Measurements from ENCODE around the gene SCN4A. TPM values are rescaled to one million over a fixed set of nuclear protein-coding genes. Genes with fewer than 3 reads are reported as not detected.

The SCN4A gene
- not detected for polyA plus RNA-seq (2012; ENCODE audit: insufficient read length, low read depth)

DNA sequence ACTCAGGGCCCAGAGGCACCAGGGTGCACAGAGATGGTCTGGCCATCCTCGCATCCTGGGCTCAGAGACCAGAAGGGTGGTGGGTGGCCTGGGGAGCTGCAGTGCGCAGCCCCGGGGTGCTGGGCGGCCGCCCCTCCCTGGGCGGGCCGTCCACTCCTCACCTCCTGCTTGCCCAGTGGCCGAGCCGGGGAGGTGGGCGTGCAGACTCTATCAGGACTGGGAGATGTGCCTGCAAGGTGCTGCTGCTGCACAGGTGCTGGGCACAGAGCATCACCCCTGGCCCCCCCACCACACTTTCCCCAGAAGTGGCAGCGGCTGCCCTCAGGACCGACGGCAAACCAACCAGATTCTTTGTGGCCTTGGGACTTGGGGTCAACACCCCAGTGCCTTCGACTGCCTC lies at the start of gene SCN4A:
Gene SCN4A, minus strand, starts transcription at position 123 of the 400 bp plus-strand sequence. Its CDS starts 77 bp downstream, at position 46.
- TF ChIP-seq TAF1 (IDR thresholded peaks at IDR 0.05; ENCODE audit: borderline replicate concordance, insufficient read depth, low read length) (no peak), POLR2AphosphoS5 (IDR thresholded peaks at IDR 0.05; ENCODE audit: low read depth, low read length) (no peak)

GRCh38 chr17:64020056-64020766 lies 47.5 kb upstream of the SCN4A start, which contains the start of gene ICAM2:
Gene ICAM2, minus strand, starts transcription at chr17:64020633. Its CDS starts 13,942 bp downstream, at chr17:64006691.
- TF ChIP-seq TAF1 (IDR thresholded peaks at IDR 0.05; ENCODE audit: borderline replicate concordance, insufficient read depth, low read length) (no peak), FOXP2 (optimal IDR thresholded peaks at IDR 0.05; ENCODE audit: borderline replicate concordance, extremely low read depth, extremely low read length, insufficient read depth) (no peak), REST (IDR thresholded peaks at IDR 0.05; ENCODE audit: insufficient read depth in 1 of 2, low read depth in 2 of 2, low read length in 2 of 2) (no peak)

DNA sequence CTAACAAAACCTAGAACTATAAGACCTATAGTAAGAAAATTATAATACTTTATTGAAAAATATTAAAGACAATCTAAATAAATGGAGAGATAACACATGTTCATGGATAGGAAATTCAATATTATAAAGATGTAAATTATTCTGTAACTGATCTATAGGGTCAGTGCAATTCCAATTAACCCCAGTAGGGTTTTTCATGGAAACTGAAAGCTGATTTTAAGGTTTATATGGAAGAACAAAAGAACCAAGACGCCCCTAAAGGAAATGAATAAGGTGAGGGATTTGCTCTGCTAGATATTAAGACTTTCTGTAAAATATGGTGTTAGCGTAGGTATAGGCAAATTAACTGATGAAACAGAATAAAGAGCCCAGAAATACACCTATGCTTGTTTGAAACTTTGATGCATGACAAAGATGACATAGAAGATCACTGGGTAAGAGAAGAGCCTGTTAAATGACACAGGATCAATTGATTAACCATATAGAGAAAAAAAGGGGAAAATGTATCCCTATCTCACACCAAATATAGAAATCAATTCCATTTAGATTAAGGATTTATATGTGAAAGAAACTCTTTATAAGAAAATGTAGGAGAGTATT lies 44.8 kb upstream of the SCN4A start:
- TF ChIP-seq TAF1 (IDR thresholded peaks at IDR 0.05; ENCODE audit: borderline replicate concordance, insufficient read depth, low read length) (no peak), REST (IDR thresholded peaks at IDR 0.05; ENCODE audit: insufficient read depth in 1 of 2, low read depth in 2 of 2, low read length in 2 of 2) (no peak), POLR2AphosphoS5 (IDR thresholded peaks at IDR 0.05; ENCODE audit: low read depth, low read length) (no peak), SIN3A (IDR thresholded peaks at IDR 0.05; ENCODE audit: borderline replicate concordance, insufficient read depth, low read length) (no peak), FOXP2 (optimal IDR thresholded peaks at IDR 0.05; ENCODE audit: borderline replicate concordance, extremely low read depth, extremely low read length, insufficient read depth) (no peak)

GRCh38 chr17:64016974-64017373 lies 44.3 kb upstream of the SCN4A start:
- TF ChIP-seq SIN3A (IDR thresholded peaks at IDR 0.05; ENCODE audit: borderline replicate concordance, insufficient read depth, low read length) (no peak), TAF1 (IDR thresholded peaks at IDR 0.05; ENCODE audit: borderline replicate concordance, insufficient read depth, low read length) (no peak), REST (IDR thresholded peaks at IDR 0.05; ENCODE audit: insufficient read depth in 1 of 2, low read depth in 2 of 2, low read length in 2 of 2) (no peak), FOXP2 (optimal IDR thresholded peaks at IDR 0.05; ENCODE audit: borderline replicate concordance, extremely low read depth, extremely low read length, insufficient read depth) (no peak), POLR2AphosphoS5 (IDR thresholded peaks at IDR 0.05; ENCODE audit: low read depth, low read length) (no peak)

DNA sequence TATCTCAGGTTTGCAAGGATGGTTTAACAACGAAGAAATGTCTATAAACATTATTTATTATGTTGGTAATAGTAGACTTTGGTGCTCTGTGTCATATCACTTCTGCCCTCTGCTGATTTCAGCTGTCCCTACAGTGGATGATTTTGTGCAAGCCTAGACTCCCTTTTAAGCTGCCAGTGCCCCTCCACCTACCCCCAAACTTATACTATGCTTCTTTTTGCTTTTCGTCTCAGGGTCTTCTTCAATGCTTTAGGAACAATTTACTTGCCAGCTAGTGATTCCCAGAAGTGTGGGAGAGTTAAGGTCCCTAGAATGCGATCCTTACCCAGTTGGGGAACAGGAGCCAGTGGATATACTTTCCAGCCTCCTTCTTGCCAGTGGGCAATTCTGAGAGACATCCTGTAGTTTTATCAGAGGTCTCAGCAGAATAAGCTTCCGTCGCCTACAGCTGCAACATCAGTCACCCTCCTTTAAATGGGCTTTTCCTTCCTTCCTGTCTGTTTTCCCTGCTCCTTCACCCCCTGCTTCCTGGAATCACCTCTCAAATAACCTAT lies 43.6 kb upstream of the SCN4A start:
- TF ChIP-seq REST (IDR thresholded peaks at IDR 0.05; ENCODE audit: insufficient read depth in 1 of 2, low read depth in 2 of 2, low read length in 2 of 2) (no peak), POLR2AphosphoS5 (IDR thresholded peaks at IDR 0.05; ENCODE audit: low read depth, low read length) (no peak), TAF1 (IDR thresholded peaks at IDR 0.05; ENCODE audit: borderline replicate concordance, insufficient read depth, low read length) (no peak), FOXP2 (optimal IDR thresholded peaks at IDR 0.05; ENCODE audit: borderline replicate concordance, extremely low read depth, extremely low read length, insufficient read depth) (no peak), SIN3A (IDR thresholded peaks at IDR 0.05; ENCODE audit: borderline replicate concordance, insufficient read depth, low read length) (no peak)

Measured in PFSK-1 (cell line).